ENCODE results near the gene DYDC2. TPM values are rescaled to one million over a fixed set of nuclear protein-coding genes. Genes with fewer than 3 reads are reported as not detected.
A peak's percentile ranks its signal among the peaks of the same experiment; 100 is the strongest.

Gene DYDC2
- total and polyA plus RNA-seq, 2 experiments from 2014 or later = 8.1 to 9.0 TPM

GRCh38 chr10:80322711-80323110, 33.9 kb upstream of the DYDC2 start:
- Histone ChIP-seq H3K27me3 (ENCODE audit: insufficient read depth) (no peaks in the 10 kb centered on the region), H2AFZ (peak overlapping the region; percentile 94; the same call in 1 of the 2 replicates), H3K36me3 (ENCODE audit: insufficient read depth) (no peaks in the 10 kb centered on the region), H3K79me2 (replicated peaks; ENCODE audit: insufficient read depth) (no peaks in the 10 kb centered on the region), H3K27ac (ENCODE audit: low read depth) (no peak overlapping the region), H4K20me1 (replicated peaks; ENCODE audit: insufficient read depth) (no peaks in the 10 kb centered on the region), H3K9me2 (ENCODE audit: insufficient read depth) (no peaks in the 10 kb centered on the region; the same call in 1 of the 2 replicates), H3K4me3 (no peak overlapping the region), H3K4me2 (no peak overlapping the region), H3F3A (replicated peaks; ENCODE audit: low read depth) (no peaks in the 10 kb centered on the region), H3K4me1 (ENCODE audit: insufficient read depth) (peaks cover 8% of the 10 kb centered on the region)
- Mint-ChIP-seq H3K9me3 (no peaks in the 10 kb centered on the region), H3K27ac (no peak overlapping the region), H3K27me3 (ENCODE audit: insufficient read depth, low read depth, poor library complexity) (no peaks in the 10 kb centered on the region), H3K36me3 (ENCODE audit: low read depth) (no peaks in the 10 kb centered on the region), H3K4me3 (no peak overlapping the region), H3K4me1 (peaks cover 4% of the 10 kb centered on the region; the same call in 2 of the 3 replicates)
- no peak for DNase-seq (ENCODE audit: low spot score)
- no peak for ATAC-seq
- TF ChIP-seq REST (IDR thresholded peaks at IDR 0.05; ENCODE audit: unreplicated experiment) (no peak), POLR2AphosphoS5 (IDR thresholded peaks at IDR 0.05; ENCODE audit: low read depth) (no peak), CREB1 (CRISPR knock-in tag; IDR thresholded peaks at IDR 0.05; ENCODE audit: low read depth) (no peak), EZH2phosphoT487 (IDR thresholded peaks at IDR 0.05; ENCODE audit: unreplicated experiment) (no peak), JUNB (IDR thresholded peaks at IDR 0.05; ENCODE audit: unreplicated experiment) (no peak), ZNF331 (CRISPR knock-in tag; IDR thresholded peaks at IDR 0.05; ENCODE audit: low read depth) (no peak)

- Histone ChIP-seq H3K4me3 (no peak overlapping the region), H3K9me2 (ENCODE audit: insufficient read depth) (no peaks in the 10 kb centered on the region; the same call in 1 of the 2 replicates), H2AFZ (peak overlapping the region; percentile 94), H3K79me2 (replicated peaks; ENCODE audit: insufficient read depth) (no peaks in the 10 kb centered on the region), H3K4me1 (ENCODE audit: insufficient read depth) (peaks cover 8% of the 10 kb centered on the region), H3F3A (replicated peaks; ENCODE audit: low read depth) (no peaks in the 10 kb centered on the region), H4K20me1 (replicated peaks; ENCODE audit: insufficient read depth) (no peaks in the 10 kb centered on the region), H3K4me2 (no peak overlapping the region), H3K27ac (ENCODE audit: low read depth) (no peak overlapping the region), H3K36me3 (ENCODE audit: insufficient read depth) (no peaks in the 10 kb centered on the region), H3K27me3 (ENCODE audit: insufficient read depth) (no peaks in the 10 kb centered on the region)
- ATAC-seq = peak; percentile 80
- H3K36me3 Mint-ChIP-seq (ENCODE audit: low read depth) = no peaks in the 10 kb centered on the region
- no peaks in the 10 kb centered on the region for H3K27me3 Mint-ChIP-seq (ENCODE audit: insufficient read depth, low read depth, poor library complexity)
- no peak for TF ChIP-seq REST (IDR thresholded peaks at IDR 0.05; ENCODE audit: unreplicated experiment)
- TF ChIP-seq JUNB (IDR thresholded peaks at IDR 0.05; ENCODE audit: unreplicated experiment) = no peak
- no peak for TF ChIP-seq POLR2AphosphoS5 (IDR thresholded peaks at IDR 0.05; ENCODE audit: low read depth)
- TF ChIP-seq EZH2phosphoT487 (IDR thresholded peaks at IDR 0.05; ENCODE audit: unreplicated experiment) = no peak
- no peak for TF ChIP-seq CTCF (conservative IDR thresholded peaks at IDR 0.05; ENCODE audit: low read depth in 2 of 2)
- TF ChIP-seq STAT1 (IDR thresholded peaks at IDR 0.05; ENCODE audit: unreplicated experiment) = no peak
- no peak for TF ChIP-seq NANOG (IDR thresholded peaks at IDR 0.05; ENCODE audit: borderline replicate concordance)
- TF ChIP-seq ZNF331 (CRISPR knock-in tag; IDR thresholded peaks at IDR 0.05; ENCODE audit: low read depth) = no peak
- peak; percentile 22 for DNase-seq (ENCODE audit: low spot score)
- H3K4me3 Mint-ChIP-seq = no peak overlapping the region
- H3K9me3 Mint-ChIP-seq = no peaks in the 10 kb centered on the region
- no peak overlapping the region for H3K27ac Mint-ChIP-seq
- H3K4me1 Mint-ChIP-seq = peaks cover 4% of the 10 kb centered on the region; the same call in 2 of the 3 replicates
Measured at GRCh38 chr10:80323311-80323710, 33.3 kb upstream of the DYDC2 start.
